ENCODE data around the gene FOSL2.

FOSL2 gene

DNA sequence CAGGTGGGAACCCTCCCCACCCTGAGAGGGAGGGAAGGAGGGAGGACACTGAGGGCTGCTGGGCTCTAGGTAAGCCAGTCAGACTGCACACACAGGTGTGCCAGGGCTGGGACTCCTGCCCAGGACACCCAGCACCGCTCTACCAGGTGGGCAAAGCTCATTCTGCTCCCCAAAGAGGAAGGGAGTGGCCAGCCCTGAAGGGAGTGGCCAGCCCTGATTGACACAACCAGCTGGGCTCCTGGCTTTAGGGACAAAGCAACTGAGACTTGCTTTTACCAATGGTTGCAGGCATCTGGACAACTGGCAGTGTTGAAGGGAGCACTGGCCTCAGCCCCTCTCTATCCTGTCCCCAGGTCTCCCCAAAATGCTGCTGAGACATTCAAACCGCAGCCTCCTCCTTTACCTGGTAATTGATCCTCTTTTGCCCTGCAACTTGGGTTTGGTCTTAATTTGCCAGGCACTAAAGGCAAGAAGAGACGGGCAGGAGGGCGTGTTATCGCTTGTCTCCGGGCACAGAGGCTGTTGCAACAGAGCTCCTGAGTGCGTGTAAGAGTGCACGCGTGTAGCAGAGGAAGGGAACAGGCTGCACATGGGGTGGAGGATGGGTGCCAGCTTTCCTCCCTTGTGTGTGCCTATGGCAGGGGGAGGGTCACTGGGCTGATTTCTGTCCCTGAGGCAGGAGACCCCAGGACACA lies 14.5 kb upstream of the FOSL2 start:
- no peak overlapping the region for H3K4me3 ChIP-seq (ENCODE audit: low read depth, low read length)
- in situ Hi-C loops (cut with HindIII; ENCODE audit: low sequenced_read_pairs) = no loop called here
- TF ChIP-seq, protein P1, sequence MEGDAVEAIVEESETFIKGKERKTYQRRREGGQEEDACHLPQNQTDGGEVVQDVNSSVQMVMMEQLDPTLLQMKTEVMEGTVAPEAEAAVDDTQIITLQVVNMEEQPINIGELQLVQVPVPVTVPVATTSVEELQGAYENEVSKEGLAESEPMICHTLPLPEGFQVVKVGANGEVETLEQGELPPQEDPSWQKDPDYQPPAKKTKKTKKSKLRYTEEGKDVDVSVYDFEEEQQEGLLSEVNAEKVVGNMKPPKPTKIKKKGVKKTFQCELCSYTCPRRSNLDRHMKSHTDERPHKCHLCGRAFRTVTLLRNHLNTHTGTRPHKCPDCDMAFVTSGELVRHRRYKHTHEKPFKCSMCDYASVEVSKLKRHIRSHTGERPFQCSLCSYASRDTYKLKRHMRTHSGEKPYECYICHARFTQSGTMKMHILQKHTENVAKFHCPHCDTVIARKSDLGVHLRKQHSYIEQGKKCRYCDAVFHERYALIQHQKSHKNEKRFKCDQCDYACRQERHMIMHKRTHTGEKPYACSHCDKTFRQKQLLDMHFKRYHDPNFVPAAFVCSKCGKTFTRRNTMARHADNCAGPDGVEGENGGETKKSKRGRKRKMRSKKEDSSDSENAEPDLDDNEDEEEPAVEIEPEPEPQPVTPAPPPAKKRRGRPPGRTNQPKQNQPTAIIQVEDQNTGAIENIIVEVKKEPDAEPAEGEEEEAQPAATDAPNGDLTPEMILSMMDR (IDR thresholded peaks at IDR 0.05; ENCODE audit: low read depth, low read length, missing control alignments) = no peak
- no peak for DNase-seq (ENCODE audit: low read depth)

DNA sequence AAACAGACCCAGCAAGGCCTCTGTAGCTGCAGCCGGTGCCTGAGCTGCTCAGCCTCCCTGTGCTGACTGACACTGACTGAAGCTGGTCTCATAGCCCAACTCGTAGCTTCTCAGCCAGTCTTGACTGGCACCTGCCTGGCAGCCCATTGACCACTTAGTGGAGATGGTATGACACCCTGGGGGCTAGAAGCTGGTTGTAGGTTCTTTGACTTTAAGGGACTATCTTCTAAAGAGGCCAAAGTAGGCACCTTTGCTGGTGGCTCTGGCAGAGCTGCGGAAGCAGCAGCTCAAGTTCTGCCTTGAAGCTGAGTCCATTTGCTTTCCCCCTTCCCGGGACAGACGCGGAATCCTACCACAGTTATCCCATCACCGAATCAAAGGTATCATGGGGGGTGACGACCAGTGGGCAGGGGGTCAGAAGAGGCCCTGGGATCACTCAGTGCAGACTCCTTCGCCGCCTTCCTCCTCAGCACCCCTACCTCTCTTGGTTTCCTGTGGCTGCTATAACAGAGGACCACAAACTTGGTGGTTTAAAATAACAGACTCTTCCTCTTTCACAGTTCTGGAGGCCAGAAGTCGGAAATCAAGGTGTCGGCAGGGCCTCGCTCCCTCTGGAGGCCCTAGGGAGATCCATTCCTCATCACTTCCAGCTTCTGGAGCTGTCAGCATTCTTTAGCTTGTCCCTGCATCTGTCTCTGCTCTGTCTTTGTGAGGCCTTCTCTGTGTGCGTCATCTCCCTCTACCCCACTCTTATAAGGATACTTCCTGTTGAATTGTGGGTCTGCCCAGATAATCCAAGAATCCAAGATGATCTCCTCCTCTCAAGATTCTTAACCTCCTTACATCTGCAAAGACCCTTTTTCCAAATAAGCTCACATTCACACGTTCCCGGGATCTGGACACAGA lies 13.7 kb upstream of the FOSL2 start:
- in situ Hi-C loops (cut with HindIII; ENCODE audit: low sequenced_read_pairs) = no loop called here
- DNase-seq (ENCODE audit: low read depth) = no peak
- TF ChIP-seq, protein P1 (IDR thresholded peaks at IDR 0.05; ENCODE audit: low read depth, low read length, missing control alignments) = no peak
- H3K4me3 ChIP-seq (ENCODE audit: low read depth, low read length) = no peak overlapping the region

DNA sequence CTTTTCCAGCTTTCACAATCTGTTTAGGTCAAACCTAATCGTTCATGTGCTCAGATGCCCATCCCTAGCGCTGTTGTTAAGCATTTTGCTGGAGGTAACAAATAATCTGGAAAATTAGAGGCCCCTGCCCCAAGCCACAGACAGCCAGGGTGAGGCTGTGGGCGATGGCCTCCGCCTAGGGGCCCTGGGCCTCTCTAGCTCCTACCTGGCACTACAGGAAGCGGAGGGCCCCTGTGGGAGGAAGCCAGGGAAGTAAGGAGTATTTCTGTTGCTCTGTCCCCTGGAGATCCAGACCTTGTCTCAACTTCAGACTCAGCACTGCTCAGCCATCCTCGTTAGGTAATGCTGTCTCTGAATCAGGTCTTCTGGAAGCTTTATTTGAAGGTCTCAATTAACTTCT lies 12.4 kb upstream of the FOSL2 start:
- in situ Hi-C loops (cut with HindIII; ENCODE audit: low sequenced_read_pairs) = no loop called here
- TF ChIP-seq, protein P1 (IDR thresholded peaks at IDR 0.05; ENCODE audit: low read depth, low read length, missing control alignments) = no peak
- no peak for DNase-seq (ENCODE audit: low read depth)
- H3K4me3 ChIP-seq (ENCODE audit: low read depth, low read length) = no peak overlapping the region

DNA sequence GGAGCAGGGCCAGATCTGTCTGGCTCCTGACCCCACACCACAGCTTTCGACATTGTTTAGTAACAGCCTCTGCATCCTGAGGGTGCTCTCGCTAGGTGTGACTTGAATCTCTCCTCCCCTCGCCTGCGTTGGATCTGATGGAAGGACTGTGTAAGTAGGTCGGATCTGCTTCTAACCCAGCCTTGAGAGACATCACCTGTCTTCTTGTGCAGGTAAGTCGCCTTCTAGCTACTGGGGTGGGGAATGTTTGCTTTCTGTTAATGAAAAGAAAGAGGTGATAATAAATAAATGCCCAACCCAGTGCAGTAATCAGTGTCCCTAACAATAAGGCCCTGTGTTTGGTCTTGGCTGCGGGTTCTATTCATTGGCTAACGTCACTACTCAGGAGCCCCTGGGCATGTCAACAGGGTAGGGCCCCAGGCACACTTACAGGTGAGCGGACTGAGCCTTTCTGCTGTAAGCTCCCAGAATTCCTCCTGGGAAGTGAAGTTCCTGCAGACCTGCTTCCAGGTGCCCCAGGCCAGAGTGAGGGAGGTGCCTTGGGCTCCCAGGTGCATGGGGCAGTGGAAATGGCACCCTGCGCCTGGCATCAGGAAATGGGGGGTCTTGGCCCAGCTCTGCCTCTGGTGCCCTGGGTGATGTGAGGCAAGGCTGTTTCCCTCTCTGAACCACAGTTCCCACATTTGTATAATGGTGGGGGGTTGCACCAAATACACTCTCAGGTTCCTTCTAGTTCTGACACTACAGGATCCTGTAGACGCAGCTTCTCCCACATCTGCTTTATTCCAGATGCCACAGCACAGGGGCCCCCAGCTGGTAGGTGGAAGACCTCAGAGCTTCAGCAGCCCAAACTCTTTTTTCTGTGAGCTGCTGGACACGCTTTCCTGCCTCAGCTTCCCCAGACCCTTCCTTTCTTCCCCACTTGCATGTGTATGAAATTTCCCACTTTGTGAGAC lies 11.2 kb upstream of the FOSL2 start:
- DNase-seq (ENCODE audit: low read depth) = no peak
- TF ChIP-seq, protein P1 (IDR thresholded peaks at IDR 0.05; ENCODE audit: low read depth, low read length, missing control alignments) = no peak
- in situ Hi-C loops (cut with HindIII; ENCODE audit: low sequenced_read_pairs) = no loop called here
- H3K4me3 ChIP-seq (ENCODE audit: low read depth, low read length) = no peak overlapping the region

DNA sequence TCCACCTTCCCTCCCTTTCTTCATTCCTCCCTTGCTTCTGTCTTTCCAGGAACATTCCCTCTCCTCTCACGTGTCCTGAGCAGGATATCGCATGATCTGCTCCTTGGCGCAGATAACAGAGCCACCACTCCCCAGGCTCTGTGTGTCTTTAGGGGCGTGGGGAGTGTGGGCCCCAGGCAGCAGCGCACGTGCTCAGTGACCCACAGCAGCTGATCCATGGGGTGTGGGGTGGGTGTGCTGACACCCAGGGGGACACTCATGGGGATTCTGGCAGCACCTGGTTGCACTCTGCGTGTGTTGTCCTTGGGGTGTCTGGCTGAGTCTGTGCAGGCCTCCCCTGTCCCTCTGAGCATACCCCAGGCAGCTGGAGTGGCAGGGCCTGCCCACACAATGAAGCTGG lies 9.9 kb upstream of the FOSL2 start:
- in situ Hi-C loops (cut with HindIII; ENCODE audit: low sequenced_read_pairs) = no loop called here
- no peak overlapping the region for H3K4me3 ChIP-seq (ENCODE audit: low read depth, low read length)
- TF ChIP-seq, protein P1 (IDR thresholded peaks at IDR 0.05; ENCODE audit: low read depth, low read length, missing control alignments) = no peak
- DNase-seq (ENCODE audit: low read depth) = no peak
